RWPE2 (cell line): ENCODE data around the gene F3.

Experiments used
- ATAC-seq: fragments of 200-7000 bp; cut with Tn5 transposase; 3 replicates; pipeline ENCODE4 v1.9.1; 2021; ENCODE audit warnings: low read depth
- DNase-seq: peaks from one replicate; pipeline ENCODE4 v3.0.0-alpha.2; 2020; ENCODE audit warnings: low spot score
- H3K27ac ChIP-seq: fragments of 450-650 bp; 2 replicates; pipeline ENCODE4 v1.5.1; 2017; ENCODE audit warnings: mild to moderate bottlenecking; ENCODE audit not compliant: poor library complexity, severe bottlenecking
- H3K27me3 ChIP-seq: fragments of 250-450 bp; sonication (Bioruptor Pico); 2 replicates; pipeline ENCODE4 v1.5.1; 2021; ENCODE audit warnings: mild to moderate bottlenecking, moderate library complexity; ENCODE audit not compliant: insufficient read depth, poor library complexity, severe bottlenecking
- H3K36me3 ChIP-seq: fragments of 250-450 bp; sonication (Bioruptor Pico); 2 replicates; pipeline ENCODE4 v1.5.1; 2020; ENCODE audit warnings: low read depth, mild to moderate bottlenecking, moderate library complexity
- H3K4me1 ChIP-seq: fragments of 250-450 bp; sonication (Bioruptor Pico); 2 replicates; pipeline ENCODE4 v1.5.1; 2021; ENCODE audit warnings: mild to moderate bottlenecking, moderate library complexity; ENCODE audit not compliant: insufficient read depth, poor library complexity, severe bottlenecking
- H3K4me3 ChIP-seq: fragments of 250-450 bp; sonication (Bioruptor Pico); 2 replicates; pipeline ENCODE4 v1.5.1; 2021; ENCODE audit warnings: mild to moderate bottlenecking, moderate library complexity; ENCODE audit not compliant: severe bottlenecking
- H3K9me3 ChIP-seq: fragments of 250-450 bp; sonication (Bioruptor Pico); 2 replicates; pipeline ENCODE4 v1.5.1; 2021; ENCODE audit warnings: mild to moderate bottlenecking, moderate library complexity; ENCODE audit not compliant: severe bottlenecking
- CTCF ChIP-seq: fragments of 450-650 bp; IDR thresholded peaks from one replicate; pipeline ENCODE4 v1.5.1; 2017; ENCODE audit warnings: mild to moderate bottlenecking, moderate library complexity; ENCODE audit not compliant: poor library complexity, severe bottlenecking

The F3 gene

GRCh38 chr1:94543893-94544635, 2.5 kb upstream of the F3 start:
- H3K27me3 ChIP-seq: no peaks in the 10 kb centered on the region
- H3K4me1 ChIP-seq: peaks cover 25% of the 10 kb centered on the region
- peak overlapping the region; percentile 90 for H3K4me3 ChIP-seq
- no peaks in the 10 kb centered on the region for H3K9me3 ChIP-seq
- peaks cover 42% of the 10 kb centered on the region for H3K36me3 ChIP-seq
- ATAC-seq (peak; percentile 18; the same call in 1 of the 3 replicates), DNase-seq (no peak)
- peak overlapping the region; percentile 99 for H3K27ac ChIP-seq
- TF ChIP-seq CTCF: no peak

- TF ChIP-seq CTCF: no peak
- Histone ChIP-seq H3K4me3 (peak overlapping the region; percentile 90), H3K36me3 (peaks cover 52% of the 10 kb centered on the region), H3K27me3 (no peaks in the 10 kb centered on the region), H3K9me3 (no peaks in the 10 kb centered on the region), H3K27ac (peak overlapping the region; percentile 99), H3K4me1 (peaks cover 25% of the 10 kb centered on the region)
- no peak for ATAC-seq
- DNase-seq: no peak
These were observed 1.4 kb upstream of the F3 start for GRCh38 chr1:94543001-94543400.

- no peak for TF ChIP-seq CTCF
- peaks cover 32% of the 10 kb centered on the region for H3K4me1 ChIP-seq
- ATAC-seq (no peak), DNase-seq (no peak)
- H3K9me3 ChIP-seq: no peaks in the 10 kb centered on the region
- peak overlapping the region; percentile 90 for H3K4me3 ChIP-seq
- no peaks in the 10 kb centered on the region for H3K27me3 ChIP-seq
- H3K27ac ChIP-seq: peak overlapping the region; percentile 99
- H3K36me3 ChIP-seq: peaks cover 60% of the 10 kb centered on the region
These were observed 720 bp upstream of the F3 start for GRCh38 chr1:94542088-94542870.

GRCh38 chr1:94540440-94541245, 916 bp downstream of the F3 start:
- Histone ChIP-seq H3K36me3 (peaks cover 76% of the 10 kb centered on the region), H3K27me3 (no peaks in the 10 kb centered on the region), H3K9me3 (no peaks in the 10 kb centered on the region), H3K4me3 (peak overlapping the region; percentile 90), H3K27ac (peak overlapping the region; percentile 99), H3K4me1 (peaks cover 36% of the 10 kb centered on the region)
- no peak for ATAC-seq
- no peak for DNase-seq
- no peak for TF ChIP-seq CTCF
